Hepatocyte (in vitro differentiated cells): ENCODE results near the gene PTPRR.

Experiments used
- CTCF ChIP-seq: fragments of 200-600 bp; sonication (generic); IDR thresholded peaks from 2 replicates; pipeline ENCODE4 v1.5.1; 2016; ENCODE audit warnings: antibody characterized with exemption, mild to moderate bottlenecking; ENCODE audit not compliant: poor library complexity
- EZH2phosphoT487 ChIP-seq: fragments of 200-600 bp; sonication (generic); IDR thresholded peaks from one replicate; pipeline ENCODE4 v1.6.1; 2018; ENCODE audit warnings: antibody characterized with exemption, mild to moderate bottlenecking, low read depth, moderate library complexity; ENCODE audit not compliant: unreplicated experiment, severe bottlenecking

- TF ChIP-seq CTCF (no peak), EZH2phosphoT487 (no peak)
Observed at GRCh38 chr12:70809887-70810286, 110.7 kb downstream of the PTPRR start.
